Activated T-cell treated with anti-CD3 and anti-CD28 coated beads for 1 hour (primary cell): ENCODE results near the gene KIAA1958.

ENCODE experiments used
- DNase-seq: peaks from one replicate; pipeline ENCODE4 v3.0.0-alpha.2; 2020; ENCODE audit warnings: low read depth

The KIAA1958 gene

DNA sequence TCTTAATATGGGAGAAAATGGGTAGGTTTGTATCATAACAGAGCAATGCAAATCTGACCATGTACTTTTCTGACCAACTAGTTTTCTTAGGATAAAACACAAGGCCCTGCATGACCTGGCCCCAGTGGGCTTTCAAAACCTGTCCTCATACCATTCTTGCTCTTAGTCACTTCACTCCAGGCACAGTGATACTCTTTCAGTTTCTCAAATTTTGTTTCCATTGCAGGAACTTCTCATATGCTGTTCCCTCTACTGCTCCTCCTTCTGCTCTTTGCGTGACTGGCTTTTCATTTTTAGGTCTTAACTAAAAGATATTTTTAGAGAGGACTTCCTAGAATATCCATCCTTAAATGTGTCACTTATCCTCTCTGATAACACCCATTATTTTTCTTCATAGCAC, 118.9 kb downstream of the KIAA1958 start:
- no peak for DNase-seq

GRCh38 chr9:112605963-112606699, 119.5 kb downstream of the KIAA1958 start:
- no peak for DNase-seq

DNA sequence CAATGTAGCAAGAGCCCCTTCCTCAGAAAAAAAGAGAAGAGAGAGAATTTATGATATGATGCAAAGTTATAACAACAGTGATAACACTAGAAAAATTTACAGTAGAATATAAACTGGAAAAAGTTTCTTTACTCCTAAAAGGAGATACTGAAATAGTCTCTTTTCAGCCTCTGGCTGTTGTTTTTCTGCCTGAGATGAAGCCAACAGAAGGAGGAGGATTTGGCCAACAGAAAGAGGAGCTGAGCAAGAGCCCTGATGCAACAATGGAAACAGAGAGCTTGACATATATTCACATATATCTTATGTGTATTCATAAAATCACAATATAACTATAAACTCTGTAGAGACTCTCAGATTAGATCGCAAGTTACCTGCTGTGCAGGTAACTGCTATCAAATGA, 122.2 kb downstream of the KIAA1958 start:
- no peak for DNase-seq

DNA sequence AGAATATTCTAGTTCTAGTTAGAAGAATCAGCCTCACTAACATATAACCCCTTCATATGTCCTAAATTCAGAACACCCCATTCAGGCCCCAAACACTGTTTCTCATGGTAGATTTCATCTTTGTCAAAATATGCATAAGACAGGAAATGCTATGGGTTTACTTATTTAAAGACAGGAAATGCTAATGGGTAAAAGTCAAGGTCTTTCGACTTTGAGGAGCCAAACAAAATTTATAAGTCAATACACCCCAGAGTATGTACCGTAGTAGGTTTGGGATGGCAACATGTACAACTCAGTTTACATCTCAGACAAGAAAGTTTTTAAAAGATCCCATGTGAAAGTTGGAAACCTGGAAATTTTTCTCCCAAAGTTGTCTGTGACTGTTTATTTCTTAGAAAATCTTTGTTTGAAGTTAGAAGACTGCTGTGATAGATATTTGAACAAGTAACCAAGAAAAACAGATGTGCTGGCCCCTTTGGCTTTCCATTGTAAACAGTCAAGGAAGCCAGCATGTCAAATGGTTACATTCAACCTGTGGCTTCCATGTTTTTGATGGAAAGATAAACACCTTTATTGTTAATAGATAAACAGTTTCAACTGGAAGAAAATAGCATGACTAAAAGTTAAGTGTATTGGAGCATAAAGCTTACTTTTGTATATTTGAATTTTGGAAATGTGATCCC, 129.1 kb downstream of the KIAA1958 start:
- no peak for DNase-seq

DNA sequence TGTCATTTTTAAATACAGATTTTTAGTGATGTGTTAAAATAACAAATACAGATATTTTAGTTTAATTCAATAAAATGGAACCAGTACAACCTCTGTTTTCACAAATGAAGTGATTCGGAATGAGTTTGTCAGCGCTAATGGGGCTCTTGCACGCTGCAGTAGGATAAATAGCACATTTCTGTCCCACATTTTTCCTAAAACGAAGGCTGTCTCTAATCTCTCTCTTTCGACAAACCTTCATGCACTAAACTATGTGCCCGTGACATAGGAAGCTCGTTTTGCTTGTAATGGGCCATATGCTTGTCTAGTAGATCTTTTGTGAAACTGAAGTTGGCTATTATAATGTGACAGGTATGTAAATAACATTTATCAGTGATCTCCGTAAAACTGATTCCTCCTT, 130.7 kb downstream of the KIAA1958 start:
- DNase-seq = no peak

DNA sequence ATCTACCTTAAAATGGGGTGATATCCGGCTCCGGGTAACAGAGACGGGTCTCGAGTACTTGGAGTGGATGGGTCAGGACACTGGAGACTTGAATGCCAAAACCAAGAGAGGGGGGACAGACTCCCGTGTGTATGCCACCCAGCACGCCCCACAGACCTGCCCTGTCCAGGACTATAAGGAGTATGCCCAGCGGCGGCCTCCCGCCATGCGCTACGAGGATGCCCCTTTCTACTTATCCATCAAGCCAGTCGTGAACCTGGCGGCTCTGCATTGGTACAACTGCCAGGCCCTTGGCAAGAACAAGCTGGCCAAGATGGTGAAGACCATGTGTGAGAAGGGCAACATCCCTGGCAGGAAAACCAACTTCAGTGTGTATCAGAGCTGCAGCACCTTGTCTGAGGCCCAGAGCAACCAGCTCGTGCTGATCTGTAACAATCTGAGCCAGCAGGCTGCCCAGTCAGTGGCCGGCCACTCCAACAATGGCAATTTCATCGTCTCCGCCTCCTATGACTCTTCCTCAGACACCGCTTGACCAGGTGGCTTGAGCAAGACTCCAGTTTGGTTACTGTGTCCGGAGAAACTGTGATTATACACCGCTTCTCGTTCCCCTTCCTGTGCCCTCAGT, 131.9 kb downstream of the KIAA1958 start:
- no peak for DNase-seq

- DNase-seq = no peak
Observed at GRCh38 chr9:112620388-112620787, 133.8 kb downstream of the KIAA1958 start.

GRCh38 chr9:112621018-112621655, 134.5 kb downstream of the KIAA1958 start:
- DNase-seq = no peak

DNA sequence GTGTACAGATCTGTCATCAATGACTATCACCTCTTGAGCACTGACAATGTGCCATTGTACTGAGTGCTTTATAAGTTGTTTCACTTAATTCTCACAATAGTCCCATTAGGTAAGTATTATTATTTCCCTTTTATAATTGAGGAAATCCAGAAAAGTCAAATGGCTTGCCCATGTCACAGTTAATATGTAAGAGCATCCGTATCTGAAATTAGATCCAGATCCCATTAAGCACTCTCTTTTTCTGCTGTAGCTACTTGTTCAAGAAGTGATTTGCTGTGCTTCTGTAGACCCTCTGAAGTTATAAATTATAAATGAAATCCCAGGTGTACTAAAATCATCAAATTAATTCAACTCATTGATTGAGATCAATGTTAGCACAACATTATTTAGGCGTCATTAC, 136.6 kb downstream of the KIAA1958 start:
- no peak for DNase-seq

DNA sequence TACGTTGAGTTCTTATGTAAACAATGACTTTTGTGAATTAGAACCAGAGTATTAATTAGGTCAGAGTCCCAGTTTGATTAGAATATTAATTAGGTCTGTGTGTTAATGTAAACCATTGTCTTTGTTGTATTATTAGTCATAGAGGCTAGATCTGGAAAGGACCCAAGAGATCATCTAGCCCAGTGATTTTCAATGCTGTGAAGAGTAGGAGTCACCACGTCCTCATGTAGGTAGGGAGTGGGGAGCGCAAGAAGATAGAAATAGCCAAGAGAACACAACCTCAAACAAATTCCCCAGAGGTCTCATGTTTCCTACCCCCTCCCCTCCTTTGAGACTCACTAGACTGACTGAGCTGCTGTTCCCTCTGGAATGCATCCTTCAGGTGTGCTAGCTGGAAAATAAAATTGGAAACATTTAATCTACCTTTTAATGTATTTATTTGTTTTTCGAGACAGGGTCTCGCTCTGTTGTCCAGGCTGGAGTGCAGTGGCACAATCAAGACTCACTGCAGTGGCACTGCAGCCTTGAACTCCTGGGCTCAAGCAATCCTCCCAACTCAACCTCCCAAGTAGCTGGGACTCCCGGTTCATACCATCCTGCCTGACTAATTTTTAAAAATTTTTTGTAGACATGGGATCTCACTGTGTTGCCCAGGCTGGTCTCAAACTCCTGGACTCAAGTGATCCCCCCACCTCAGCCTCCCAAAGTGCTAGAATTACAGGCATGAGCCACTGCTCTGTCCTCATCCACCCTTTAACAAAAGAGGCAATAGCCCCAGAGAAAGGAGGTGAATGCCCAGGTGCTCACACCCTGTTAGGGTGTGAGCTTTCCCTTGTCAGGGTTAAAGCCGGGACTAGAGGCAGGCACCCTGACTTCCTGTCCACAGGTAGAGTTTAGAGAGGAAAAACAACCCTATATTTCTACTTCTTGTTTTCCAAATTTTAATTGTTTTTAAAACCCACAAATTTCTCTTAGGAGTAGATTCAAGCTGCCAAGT, 138.4 kb downstream of the KIAA1958 start:
- DNase-seq = no peak

DNA sequence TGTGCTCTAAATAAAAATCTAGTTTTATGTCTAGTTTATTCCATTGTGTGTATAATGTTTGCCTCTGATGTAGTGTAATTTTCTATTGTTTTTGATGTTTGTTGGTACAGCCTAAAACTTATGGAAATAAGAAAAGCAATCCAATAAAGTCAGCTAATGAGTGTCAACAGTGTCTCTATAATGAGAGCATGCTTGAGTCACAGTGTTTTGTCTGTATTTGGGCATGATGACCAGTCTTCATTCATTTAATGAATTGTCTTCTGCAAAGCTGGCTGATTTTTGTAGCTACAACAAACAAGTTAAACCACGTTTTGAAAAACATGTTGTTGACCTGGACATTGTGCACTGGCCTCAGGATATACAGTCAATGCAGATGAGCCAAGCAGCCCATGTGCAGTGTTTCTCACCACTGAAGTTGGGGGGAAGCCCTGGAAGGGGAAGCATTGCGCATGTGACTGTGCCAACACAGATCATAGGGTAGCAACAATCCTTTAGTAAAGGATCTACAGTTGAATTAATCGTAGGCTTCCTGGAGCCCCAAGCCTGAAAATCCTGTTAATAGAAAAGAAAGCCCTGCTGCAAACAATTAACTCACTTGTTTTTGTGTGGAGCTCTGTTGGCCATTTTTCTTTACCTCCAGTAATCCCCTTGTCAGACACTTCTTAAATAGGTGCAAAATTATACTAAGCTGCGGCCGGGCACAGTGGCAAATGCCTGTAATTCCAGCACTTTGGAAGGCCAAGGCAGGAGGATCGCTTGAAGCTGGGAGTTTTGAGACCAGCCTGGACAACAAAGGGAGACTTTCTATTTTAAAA, 143.3 kb downstream of the KIAA1958 start:
- DNase-seq = no peak

DNA sequence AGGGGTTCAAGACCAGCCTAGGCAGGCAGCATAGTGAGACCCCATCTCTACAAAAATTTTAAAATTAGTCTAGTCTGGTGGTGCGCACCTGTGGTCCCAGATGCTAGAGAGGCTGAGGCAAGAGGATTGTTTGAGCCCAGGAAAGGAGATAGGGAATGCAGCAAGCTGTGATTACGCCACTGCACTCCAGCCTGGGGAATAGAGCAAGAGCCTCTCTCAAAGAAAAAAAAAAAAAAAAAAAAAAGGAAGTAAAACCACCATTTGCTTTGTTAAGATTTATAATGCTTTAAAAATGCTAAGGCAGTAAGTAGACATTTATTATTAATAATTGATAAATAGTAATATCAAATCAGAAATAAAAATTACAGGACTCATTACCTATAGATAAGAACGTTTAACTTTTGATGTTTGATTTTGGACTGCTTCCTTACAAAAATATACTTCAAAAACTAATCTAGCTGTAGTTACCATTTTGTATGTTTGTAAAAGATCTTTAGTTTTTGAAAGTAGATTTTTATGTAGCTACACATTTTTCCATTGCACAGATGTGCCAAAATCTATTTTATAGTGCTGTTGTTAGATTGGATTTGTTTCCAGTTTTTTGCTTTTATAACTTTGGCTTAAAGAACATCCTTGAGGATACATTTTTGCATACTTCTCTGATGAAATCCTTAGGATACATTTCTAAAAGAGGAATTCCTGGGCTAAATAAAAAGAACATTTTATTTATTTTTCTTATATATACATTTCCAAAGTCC, 144.9 kb downstream of the KIAA1958 start:
- DNase-seq = no peak

GRCh38 chr9:112640311-112640710, 153.7 kb downstream of the KIAA1958 start:
- DNase-seq = no peak

DNA sequence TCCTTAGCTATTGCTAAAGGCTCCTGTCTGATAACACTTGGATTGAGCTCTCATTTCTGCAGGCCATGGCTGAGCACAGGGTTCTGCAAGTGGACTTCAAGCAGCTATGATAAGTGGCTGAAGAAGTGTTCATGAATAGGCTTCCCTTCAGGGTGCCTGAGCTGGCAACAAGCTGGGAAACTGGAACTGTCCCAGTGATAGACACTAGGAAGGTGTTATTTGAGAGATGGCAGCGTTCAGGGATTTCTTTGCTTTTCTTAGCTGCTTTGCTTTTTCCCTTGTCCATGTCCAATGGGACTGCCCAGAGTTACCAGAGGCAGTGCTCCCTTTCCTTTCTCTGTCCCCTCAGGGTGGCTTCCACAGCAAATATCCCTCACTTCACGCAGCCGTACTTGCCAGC, 155.5 kb downstream of the KIAA1958 start:
- no peak for DNase-seq

DNA sequence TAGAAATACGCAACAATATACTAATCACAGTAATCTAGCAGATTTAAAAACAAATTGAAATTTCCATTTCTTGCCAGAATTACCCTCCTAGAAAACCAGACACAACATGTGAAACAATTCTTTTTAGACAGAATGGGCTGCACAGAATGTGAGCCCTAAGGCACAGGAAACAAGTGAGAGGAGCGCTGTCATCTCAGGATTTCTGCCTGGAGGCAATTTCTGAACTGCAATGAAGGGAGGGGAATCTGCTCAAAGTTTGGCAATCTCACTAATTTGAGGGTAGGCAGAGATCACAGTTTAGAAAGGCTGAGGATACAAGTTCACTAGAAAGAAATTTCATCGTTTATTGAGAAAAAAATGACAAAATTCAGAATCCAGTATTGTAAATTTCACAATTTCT, 161.0 kb downstream of the KIAA1958 start:
- DNase-seq = no peak

DNA sequence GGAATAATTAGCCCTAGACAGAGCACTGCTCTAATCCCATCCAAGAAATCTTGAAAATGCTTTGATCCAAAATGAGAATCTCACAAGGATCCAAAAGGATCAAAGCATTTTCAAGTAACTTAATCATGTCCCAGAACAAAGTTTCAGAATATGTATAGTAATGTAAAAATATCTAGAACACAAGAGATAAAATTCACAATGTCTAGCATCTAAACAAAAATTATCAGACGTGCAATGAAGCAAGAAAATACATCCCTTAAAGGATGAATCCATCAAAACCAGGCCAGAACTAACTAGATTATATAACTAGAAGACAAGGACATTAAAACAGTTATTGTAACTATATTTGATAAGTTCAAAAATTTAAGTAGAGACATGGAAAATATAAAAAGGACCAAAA, 162.0 kb downstream of the KIAA1958 start:
- no peak for DNase-seq

DNA sequence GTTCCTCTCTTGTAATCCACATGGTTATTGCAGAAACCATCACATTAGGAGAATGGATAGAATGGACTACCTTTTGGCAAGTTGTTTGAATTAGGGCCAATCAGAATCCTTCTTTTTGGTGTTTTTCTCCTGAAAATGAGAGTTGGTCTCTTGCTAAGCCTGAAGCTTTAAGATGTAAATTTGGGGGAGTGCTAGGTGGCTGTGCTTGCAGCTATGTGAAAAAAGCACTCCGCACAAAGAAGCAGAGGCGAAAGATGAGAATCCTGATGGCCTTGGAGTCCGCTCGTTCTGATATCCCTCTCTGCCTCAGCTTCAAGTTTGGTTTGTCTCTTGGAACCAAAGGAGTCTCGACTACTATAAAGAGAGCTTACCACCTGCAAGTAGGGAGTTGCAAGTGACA, 167.7 kb downstream of the KIAA1958 start:
- no peak for DNase-seq

DNA sequence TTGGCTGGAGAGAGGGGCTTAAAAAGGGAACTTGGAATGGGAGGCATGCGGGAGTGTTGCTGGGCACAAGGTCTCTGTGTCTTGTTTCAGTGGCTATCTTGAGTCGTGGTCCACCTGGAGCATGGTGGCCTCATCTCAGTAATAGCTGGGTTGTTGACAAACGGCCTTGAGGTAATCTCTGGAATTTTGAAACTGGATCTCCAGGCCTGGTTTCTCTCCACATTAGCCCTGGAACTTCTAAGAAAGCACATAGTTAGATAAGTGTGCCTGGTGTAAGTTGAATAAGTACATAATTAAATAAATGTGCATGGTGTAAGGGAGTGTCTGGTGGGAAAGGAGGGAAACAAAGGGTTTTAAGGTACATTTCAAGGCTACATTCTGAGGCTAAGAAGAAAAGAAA, 169.0 kb downstream of the KIAA1958 start:
- DNase-seq = no peak

DNA sequence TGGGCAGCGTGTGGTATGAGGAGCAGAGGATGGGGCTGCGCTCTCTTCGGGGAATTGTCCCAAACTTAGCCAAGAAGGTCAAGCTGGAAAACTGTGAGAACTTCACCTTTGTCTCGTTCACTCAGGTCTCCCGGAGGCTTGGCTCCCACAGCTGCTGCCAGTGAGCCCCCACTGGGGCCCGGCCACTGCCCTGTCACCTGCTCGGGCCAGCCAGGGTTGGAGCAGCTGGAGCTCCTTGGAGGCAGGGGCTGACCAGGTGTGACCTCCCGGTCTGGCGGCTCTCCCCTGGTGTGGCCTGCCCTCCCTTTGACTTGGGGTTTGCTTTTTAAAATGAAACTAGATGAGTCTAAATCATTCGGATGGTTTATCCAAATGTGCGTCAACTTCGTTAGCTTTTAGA, 173.3 kb downstream of the KIAA1958 start:
- no peak for DNase-seq

GRCh38 chr9:112663681-112664080, 177.1 kb downstream of the KIAA1958 start:
- no peak for DNase-seq
